Natural killer cell (primary cell): ENCODE data around the gene PLK5. TPM values are rescaled to one million over a fixed set of nuclear protein-coding genes. Genes with fewer than 3 reads are reported as not detected.

ENCODE experiments used
- ATAC-seq, 3 donors: fragments of 150-1000 bp in 2 of 3; fragments of 200-7000 bp in 1 of 3; cut with Tn5 transposase; 1 replicate in 1 of 3; 2 replicates in 2 of 3; pipeline ENCODE4 v1.10.0; 2021; ENCODE audit warnings: mild to moderate bottlenecking in 2 of 3, moderate library complexity in 2 of 3
- DNase-seq, 2 donors: peaks; one replicate each; pipeline versions ENCODE4 v3.0.0 to v3.0.0-alpha.2; 2013 to 2021; ENCODE audit warnings: mixed read lengths in 1 of 2
- H3K27ac ChIP-seq: one replicate; pipeline ENCODE4 v1.5.1; 2013; ENCODE audit warnings: mild to moderate bottlenecking, low read length
- H3K27me3 ChIP-seq: one replicate; pipeline ENCODE4 v1.6.1; 2013; ENCODE audit warnings: low read length; ENCODE audit not compliant: control insufficient read depth, insufficient read depth
- H3K36me3 ChIP-seq: one replicate; pipeline ENCODE4 v1.6.1; 2013; ENCODE audit warnings: low read length; ENCODE audit not compliant: control insufficient read depth, insufficient read depth
- H3K4me1 ChIP-seq: one replicate; pipeline ENCODE4 v1.6.1; 2013; ENCODE audit warnings: low read length; ENCODE audit not compliant: control insufficient read depth, insufficient read depth
- H3K4me3 ChIP-seq: one replicate; pipeline ENCODE4 v1.5.1; 2013; ENCODE audit warnings: low read length
- H3K9me3 ChIP-seq: one replicate; pipeline ENCODE4 v1.6.1; 2013; ENCODE audit warnings: low read length; ENCODE audit not compliant: control insufficient read depth, insufficient read depth
- H3K27ac Mint-ChIP-seq, 2 donors: one replicate each; pipeline ENCODE4 v1.8.0; 2022; ENCODE audit warnings: mild to moderate bottlenecking in 2 of 2, mixed read lengths in 2 of 2, moderate library complexity in 1 of 2
- H3K27me3 Mint-ChIP-seq, 2 donors: one replicate each; pipeline ENCODE4 v1.8.0; 2022; ENCODE audit warnings: low read depth in 2 of 2, mixed read lengths in 2 of 2
- H3K36me3 Mint-ChIP-seq: one replicate; pipeline ENCODE4 v1.8.0; 2022; ENCODE audit warnings: mixed read lengths
- H3K4me1 Mint-ChIP-seq, 2 donors: one replicate each; pipeline ENCODE4 v1.8.0; 2022; ENCODE audit warnings: mixed read lengths in 2 of 2
- H3K4me3 Mint-ChIP-seq: one replicate; pipeline ENCODE4 v1.8.0; 2022; ENCODE audit warnings: mild to moderate bottlenecking, moderate library complexity, mixed read lengths
- H3K9me3 Mint-ChIP-seq, 2 donors: one replicate each; pipeline ENCODE4 v1.8.0; 2022; ENCODE audit warnings: mixed read lengths in 2 of 2
- WGBS: methylation state at CpG from one replicate; pipeline ENCODE4 v1.1.7; 2013; ENCODE audit warnings: missing lambda C conversion rate; ENCODE audit not compliant: insufficient coverage; 5-methylcytosine and 5-hydroxymethylcytosine counted together
- intact Hi-C: fragments of 100-400 bp; cut with micrococcal nuclease; formaldehyde crosslinking; loops from one replicate; pipeline ENCODE4 v1.14.2; 2022
- total RNA-seq, 4 donors: library from RNA; stranded (reverse); fragments of 120-200 nt in 1 of 4; gene quantifications; one replicate each; pipeline versions ENCODE4 v1.2.3 to v1.2.4, GENCODE V29; 2013 to 2022
- TF ChIP-seq, protein P1 (sequence below): fragments of 200-600 bp; IDR thresholded peaks from one replicate; pipeline ENCODE4 v1.8.0; 2022; ENCODE audit warnings: antibody characterized with exemption

PLK5 gene
- total RNA-seq, 3 donors from 2014 or later (not counting 1 experiment from before 2014, with no cell fraction given) = not detected

DNA sequence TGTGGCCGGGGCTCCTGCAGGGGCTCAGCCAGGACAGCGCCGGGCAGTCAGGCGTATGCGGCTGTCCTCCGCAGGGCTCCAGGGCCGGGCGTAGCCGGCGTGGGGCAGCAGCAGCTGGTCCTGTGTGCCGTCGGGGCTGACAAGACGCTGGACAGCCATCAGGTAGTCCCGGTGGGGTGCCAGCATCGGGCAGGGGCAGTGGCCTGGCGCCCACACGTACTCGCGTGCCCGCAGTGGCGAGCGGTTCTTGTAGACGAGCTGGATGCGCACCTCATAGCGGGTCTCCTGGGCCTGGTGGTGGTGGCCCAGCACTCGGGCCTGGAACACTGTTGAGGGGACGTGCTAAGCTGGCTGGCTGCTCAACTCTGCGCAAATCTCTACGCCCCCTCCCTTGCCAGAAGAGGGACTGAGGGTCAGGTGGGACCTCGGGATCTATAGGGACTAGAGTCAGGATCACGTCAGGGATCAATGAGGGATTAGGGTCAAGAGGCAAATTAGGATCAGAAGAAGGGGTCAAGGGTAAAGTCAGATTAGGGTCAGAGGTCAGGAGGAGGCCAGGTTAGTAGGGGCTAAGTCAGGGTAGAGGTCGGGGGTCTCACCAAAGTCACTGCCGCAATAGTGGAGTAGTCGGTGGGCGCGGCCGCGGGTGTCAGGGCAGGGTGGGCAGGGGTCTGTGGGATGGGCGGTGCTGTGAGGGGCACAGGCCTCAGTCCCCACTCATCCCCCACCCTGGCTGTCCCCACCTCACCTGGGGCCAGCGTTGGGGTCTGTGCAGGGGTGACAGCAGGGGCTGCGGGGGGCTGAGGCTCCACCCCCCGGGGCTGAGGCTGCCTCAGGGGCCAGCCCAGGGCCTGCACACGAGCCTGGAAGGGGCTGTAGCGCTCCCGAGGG lies 17.6 kb upstream of the PLK5 start:
- peaks cover 10 to 20% of the 10 kb centered on the region in 2 donors for H3K4me1 Mint-ChIP-seq
- peaks cover 11% of the 10 kb centered on the region for H3K27me3 ChIP-seq
- no peak overlapping the region for H3K4me3 ChIP-seq
- H3K4me3 Mint-ChIP-seq = no peak overlapping the region
- peaks cover 9% of the 10 kb centered on the region for H3K9me3 ChIP-seq
- no peaks in the 10 kb centered on the region for H3K36me3 Mint-ChIP-seq
- peak overlapping the region in 1 of 2 donors; percentile 36 for H3K27ac Mint-ChIP-seq
- H3K27ac ChIP-seq = no peak overlapping the region
- peaks cover 27% of the 10 kb centered on the region for H3K4me1 ChIP-seq
- H3K27me3 Mint-ChIP-seq = peaks cover 15 to 33% of the 10 kb centered on the region in 2 donors
- intact Hi-C loops = no loop called here
- TF ChIP-seq, protein P1, sequence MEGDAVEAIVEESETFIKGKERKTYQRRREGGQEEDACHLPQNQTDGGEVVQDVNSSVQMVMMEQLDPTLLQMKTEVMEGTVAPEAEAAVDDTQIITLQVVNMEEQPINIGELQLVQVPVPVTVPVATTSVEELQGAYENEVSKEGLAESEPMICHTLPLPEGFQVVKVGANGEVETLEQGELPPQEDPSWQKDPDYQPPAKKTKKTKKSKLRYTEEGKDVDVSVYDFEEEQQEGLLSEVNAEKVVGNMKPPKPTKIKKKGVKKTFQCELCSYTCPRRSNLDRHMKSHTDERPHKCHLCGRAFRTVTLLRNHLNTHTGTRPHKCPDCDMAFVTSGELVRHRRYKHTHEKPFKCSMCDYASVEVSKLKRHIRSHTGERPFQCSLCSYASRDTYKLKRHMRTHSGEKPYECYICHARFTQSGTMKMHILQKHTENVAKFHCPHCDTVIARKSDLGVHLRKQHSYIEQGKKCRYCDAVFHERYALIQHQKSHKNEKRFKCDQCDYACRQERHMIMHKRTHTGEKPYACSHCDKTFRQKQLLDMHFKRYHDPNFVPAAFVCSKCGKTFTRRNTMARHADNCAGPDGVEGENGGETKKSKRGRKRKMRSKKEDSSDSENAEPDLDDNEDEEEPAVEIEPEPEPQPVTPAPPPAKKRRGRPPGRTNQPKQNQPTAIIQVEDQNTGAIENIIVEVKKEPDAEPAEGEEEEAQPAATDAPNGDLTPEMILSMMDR = no peak
- H3K9me3 Mint-ChIP-seq = no peaks in the 10 kb centered on the region
- 91% methylated on average over 45 of the region's 45 CpGs for WGBS
- DNase-seq = no peak
- no peak for ATAC-seq
- no peaks in the 10 kb centered on the region for H3K36me3 ChIP-seq

DNA sequence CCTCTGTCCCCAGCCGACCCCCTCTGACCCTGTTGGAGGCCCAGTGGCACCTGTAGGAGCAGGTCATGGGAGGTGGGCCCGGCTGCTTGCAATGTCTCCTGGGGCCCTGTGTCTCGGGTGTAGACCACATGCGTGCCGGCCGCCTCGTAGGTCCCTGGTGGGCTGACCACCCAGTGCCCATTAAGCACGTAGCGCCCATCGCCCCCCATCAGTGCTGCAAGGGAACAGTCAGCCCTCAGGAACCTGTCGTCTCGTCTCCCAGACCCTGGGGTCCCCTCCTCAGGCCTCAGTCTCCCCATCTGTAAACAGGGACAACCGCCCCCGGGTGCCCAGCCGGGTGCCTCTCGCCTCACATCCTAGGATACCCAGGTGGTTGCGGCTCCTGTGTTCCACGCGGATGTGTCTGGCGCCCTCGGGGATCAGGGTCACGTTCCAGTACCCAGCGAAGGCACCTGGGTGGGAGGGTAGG lies 16.7 kb upstream of the PLK5 start:
- H3K4me3 Mint-ChIP-seq = no peak overlapping the region
- no peak for DNase-seq
- intact Hi-C loops = loop anchor here (1.0 kb wide), 1 partner anchor 17 kb away; the partner anchor contains the start of gene PCSK4
- peak overlapping the region; percentile 41 for H3K27ac ChIP-seq
- no peaks in the 10 kb centered on the region for H3K36me3 ChIP-seq
- no peaks in the 10 kb centered on the region for H3K9me3 Mint-ChIP-seq
- no peaks in the 10 kb centered on the region for H3K36me3 Mint-ChIP-seq
- peaks cover 15 to 33% of the 10 kb centered on the region in 2 donors for H3K27me3 Mint-ChIP-seq
- WGBS = 78% methylated on average over 23 of the region's 23 CpGs
- no peak for ATAC-seq
- H3K4me1 ChIP-seq = peaks cover 31% of the 10 kb centered on the region
- H3K4me3 ChIP-seq = no peak overlapping the region
- H3K9me3 ChIP-seq = peaks cover 9% of the 10 kb centered on the region
- TF ChIP-seq, protein P1 = no peak
- peaks cover 14% of the 10 kb centered on the region for H3K27me3 ChIP-seq
- H3K27ac Mint-ChIP-seq = peak overlapping the region; percentile 83 to 94
- H3K4me1 Mint-ChIP-seq = peaks cover 10 to 20% of the 10 kb centered on the region in 2 donors

DNA sequence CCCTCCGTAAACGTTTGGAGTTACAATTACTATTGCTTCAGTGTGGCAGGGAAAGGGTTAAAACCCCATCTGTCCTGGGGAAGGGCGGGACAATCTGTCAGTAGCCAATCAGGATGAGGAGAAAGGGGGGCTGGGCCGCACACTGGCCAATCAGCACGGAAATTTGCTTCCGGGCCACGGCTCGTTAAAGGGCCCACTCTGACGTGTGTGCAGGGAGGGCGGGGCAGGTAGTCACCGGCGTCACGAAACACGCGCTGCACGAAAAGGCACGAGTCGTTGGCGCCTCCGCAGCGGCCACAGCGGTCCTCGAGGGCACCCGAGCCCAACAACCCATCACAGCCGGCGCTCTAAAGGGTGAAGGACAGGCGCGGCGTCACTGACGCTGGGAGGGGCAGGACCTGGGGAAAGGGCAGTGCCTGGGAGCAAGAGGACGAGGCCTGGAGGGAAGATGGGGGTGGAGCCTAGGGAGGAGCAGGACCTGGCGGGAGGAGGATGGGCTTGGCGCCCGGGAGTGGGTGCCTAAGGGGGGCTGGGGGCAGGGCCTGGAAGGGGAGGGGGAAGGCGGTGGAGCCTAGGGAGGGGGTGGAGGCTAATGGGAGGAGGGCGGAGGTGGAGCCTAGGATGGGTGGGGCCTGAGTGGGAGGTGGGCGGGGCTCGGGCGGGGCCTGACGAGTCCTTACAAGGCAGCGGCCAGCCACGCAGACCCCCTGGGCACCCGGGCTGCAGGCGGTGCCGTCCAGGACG lies 15.9 kb upstream of the PLK5 start:
- TF ChIP-seq, protein P1 = no peak
- Mint-ChIP-seq H3K36me3 (no peaks in the 10 kb centered on the region), H3K27ac (peak overlapping the region; percentile 83 to 94), H3K27me3 (peaks cover 15 to 30% of the 10 kb centered on the region in 2 donors), H3K4me3 (peak overlapping the region; percentile 78), H3K9me3 (no peaks in the 10 kb centered on the region), H3K4me1 (peaks cover 10 to 20% of the 10 kb centered on the region in 2 donors)
- H3K27ac ChIP-seq = peak overlapping the region; percentile 41
- DNase-seq (peak; percentile 90 to 97), ATAC-seq (peak; percentile 90 to 95 (median 91))
- intact Hi-C loops = loop anchor here (1.0 kb wide), 1 partner anchor 18 kb away; the partner anchor contains the start of gene PCSK4
- peak overlapping the region; percentile 40 for H3K4me3 ChIP-seq
- peaks cover 15% of the 10 kb centered on the region for H3K27me3 ChIP-seq
- peaks cover 9% of the 10 kb centered on the region for H3K9me3 ChIP-seq
- WGBS = 2% methylated on average over 46 of the region's 46 CpGs
- no peaks in the 10 kb centered on the region for H3K36me3 ChIP-seq
- peaks cover 35% of the 10 kb centered on the region for H3K4me1 ChIP-seq
